ENCODE data around the gene CHCHD2.
A peak's percentile ranks its signal among the peaks of the same experiment; 100 is the strongest.
"Not testable (repeated sequence)": the region's sequence is repeated elsewhere in the genome, so short reads cannot be mapped to it uniquely, and the experiment has no call there.

Gene CHCHD2

GRCh38 chr7:56083150-56083785 is 23.0 kb downstream of the CHCHD2 start:
- no peak for DNase-seq (ENCODE audit: low read depth)

- DNase-seq (ENCODE audit: low read depth): no peak
Measured at GRCh38 chr7:56081626-56082340, 24.5 kb downstream of the CHCHD2 start.

- not testable (repeated sequence) for DNase-seq (ENCODE audit: low read depth)
Measured at GRCh38 chr7:56080726-56081435, 25.4 kb downstream of the CHCHD2 start.

- DNase-seq (ENCODE audit: low read depth): no peak
Measured at GRCh38 chr7:56079450-56080185, 26.7 kb downstream of the CHCHD2 start.

- no peak for DNase-seq (ENCODE audit: low read depth)
Measured at GRCh38 chr7:56078196-56078595, 28.1 kb downstream of the CHCHD2 start.

GRCh38 chr7:56077681-56078080 is 28.6 kb downstream of the CHCHD2 start:
- no peak for DNase-seq (ENCODE audit: low read depth)

GRCh38 chr7:56074371-56074791 is 31.9 kb downstream of the CHCHD2 start:
- DNase-seq (ENCODE audit: low read depth): peak; percentile 31

GRCh38 chr7:56066376-56066775 is 39.9 kb downstream of the CHCHD2 start:
- not testable (repeated sequence) for DNase-seq (ENCODE audit: low read depth)

GRCh38 chr7:56063882-56064625 is 42.2 kb downstream of the CHCHD2 start, which contains the start of gene SUMF2:
Gene SUMF2, plus strand, starts transcription at chr7:56064286. Its CDS starts 26 bp downstream, at chr7:56064312.
- DNase-seq (ENCODE audit: low read depth): peak; percentile 86

- no peak for DNase-seq (ENCODE audit: low read depth)
Measured at GRCh38 chr7:56063500-56063881, 42.8 kb downstream of the CHCHD2 start.

- no peak for DNase-seq (ENCODE audit: low read depth)
Measured at GRCh38 chr7:56062382-56062781, 43.9 kb downstream of the CHCHD2 start.

- DNase-seq (ENCODE audit: low read depth): no peak
Measured at GRCh38 chr7:56053993-56054392, 52.3 kb downstream of the CHCHD2 start.

- DNase-seq (ENCODE audit: low read depth): no peak
Measured at GRCh38 chr7:56053379-56053778, 52.9 kb downstream of the CHCHD2 start.

All from T follicular helper cell (primary cell).